GM21529 (cell line): ENCODE data around the gene DLGAP1.

Experiments
- ATAC-seq: cut with Tn5 transposase; IDR thresholded peaks from one replicate; pipeline ENCODE4 v1.9.1; 2021; ENCODE audit not compliant: unreplicated experiment

The DLGAP1 gene

DNA sequence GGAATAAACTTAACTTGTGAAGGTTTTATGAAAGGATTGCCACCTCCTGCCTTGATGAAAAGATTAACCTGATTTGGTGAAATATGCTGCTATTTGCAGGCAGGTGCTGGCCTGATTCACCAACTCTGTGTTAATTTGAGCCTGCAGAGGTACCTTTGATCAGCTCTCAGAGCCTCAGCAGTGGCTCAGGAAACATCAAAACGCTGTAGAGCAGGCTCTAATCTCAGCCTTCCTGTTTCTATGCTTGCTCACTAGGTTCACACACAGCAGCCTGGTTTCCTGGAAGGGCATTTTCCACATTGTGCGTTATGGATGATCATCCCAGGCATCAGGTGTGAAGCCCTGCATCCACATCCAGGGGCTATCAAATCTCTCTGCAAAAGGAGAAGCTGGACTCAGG, 988.2 kb downstream of the DLGAP1 start:
- no peak for ATAC-seq

DNA sequence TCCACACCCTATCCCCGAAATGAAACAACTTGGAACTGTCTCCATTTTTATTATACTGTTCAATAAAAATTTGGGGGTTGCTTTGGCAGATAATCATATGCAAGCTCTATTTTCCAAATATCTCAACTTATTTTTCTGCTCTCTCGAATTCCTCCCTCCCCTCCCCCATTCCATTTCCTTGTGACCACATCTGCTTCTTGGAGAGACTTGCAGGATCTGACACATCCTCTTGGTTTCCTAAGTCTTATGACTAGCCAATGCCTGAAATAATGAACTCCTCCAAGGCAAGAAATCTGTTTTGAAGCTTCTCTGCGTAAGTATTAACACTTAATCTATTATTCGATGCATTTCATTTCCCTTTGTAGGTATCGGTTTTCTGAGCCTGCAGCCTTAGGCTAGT, 989.1 kb downstream of the DLGAP1 start:
- ATAC-seq: no peak

DNA sequence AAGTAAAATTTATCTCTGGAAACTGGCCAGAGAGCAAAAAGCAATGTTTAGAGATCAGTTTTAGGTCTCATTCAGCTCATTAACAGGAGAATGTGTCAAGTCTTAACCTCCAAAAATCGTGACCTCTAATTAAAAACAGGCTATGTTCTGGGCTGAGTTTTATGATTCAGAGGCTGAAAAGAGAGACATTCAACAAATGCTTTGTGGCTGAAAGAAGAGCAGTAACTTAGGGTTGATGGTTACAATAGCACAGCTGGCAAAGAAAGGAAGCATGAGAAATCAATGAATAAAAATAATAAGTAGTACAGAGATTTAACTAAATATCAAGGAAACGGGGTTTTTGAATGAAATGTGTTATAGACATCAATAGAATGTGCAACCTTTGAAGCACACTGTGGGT, 992.1 kb downstream of the DLGAP1 start:
- no peak for ATAC-seq

DNA sequence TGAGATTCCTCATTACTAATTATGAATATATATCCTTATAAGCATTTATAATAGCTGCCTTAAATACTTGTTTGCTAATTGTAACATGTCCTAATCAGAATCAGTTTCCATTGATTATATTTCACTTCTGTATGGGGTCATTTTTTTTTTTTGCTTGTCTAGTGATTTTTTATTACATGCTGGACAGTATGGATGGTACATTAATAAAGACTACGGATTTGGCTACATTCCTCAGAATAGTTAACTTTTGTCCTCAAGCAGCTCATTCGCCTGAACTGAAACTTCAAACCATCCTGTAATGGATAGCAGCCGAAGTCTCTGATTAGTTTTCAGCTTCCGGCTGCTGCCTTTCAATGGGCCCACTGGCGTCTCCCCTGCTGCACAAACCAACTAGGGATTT, 993.4 kb downstream of the DLGAP1 start:
- ATAC-seq: no peak

DNA sequence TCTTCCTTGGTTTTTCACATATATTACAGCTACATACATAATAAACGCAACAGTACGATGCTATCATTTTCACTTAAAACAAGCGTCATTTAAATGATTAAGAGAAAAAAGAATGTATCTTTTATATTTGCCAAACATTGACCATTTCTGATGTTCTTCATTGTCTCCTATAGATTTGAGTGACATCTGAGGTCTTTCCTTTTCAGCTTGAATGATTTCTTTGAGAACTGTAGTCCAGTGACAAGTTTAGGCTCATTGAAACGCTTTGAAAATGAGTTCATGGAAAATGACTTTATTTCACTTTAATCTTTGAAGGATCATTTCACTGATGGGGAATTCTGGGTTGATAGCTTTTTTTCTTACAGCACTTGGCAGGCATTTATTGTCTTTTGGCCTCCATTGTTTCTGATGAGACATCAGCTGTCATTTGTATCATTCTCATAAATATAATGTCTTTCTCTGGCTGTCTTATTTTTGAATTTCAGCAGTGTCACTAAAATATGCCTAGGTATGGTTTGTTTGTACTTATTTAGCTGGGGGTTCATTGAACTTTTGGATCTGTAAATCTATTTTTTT, 994.2 kb downstream of the DLGAP1 start:
- ATAC-seq: no peak

DNA sequence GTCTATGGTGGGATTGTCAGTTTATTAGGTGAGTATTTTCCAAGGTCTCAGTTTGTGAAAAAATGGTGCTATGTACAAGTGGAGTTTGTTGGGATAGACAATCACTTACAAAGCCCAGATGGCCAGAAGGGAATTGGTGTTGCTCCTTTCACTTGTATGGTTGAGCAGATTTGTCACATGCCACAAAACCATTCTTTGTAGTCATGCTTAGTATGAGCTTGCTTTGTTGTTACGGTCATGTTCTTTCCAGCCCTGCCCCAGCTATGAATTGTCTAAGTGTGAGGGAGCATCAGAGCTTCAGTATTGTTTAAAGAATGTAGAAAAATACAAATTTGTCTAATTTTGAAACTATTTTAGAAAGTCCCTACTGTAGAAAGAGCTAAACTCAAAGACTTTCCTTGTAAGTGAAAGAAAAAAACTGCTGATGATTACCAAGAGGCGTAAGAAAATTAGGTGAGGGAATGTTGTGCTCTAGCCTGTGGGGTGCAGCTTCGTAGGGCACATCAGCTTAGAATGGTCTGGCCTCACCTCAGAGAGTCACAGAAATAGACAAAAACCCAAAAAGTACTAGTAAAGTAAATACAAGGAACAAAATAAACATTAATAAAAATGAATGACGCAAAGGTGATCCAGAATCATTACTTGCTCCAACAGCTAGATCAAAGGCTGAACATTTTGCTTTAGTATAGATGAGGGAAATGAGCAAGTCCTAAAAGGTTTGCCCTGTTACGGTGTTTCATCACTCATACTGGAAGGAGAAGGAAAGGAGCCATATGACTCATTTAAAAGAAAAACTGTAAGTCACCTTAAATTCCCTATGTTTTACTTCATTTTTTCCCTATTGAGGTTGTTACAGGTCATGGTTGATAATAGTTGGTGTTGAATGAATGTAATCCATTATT, 995.9 kb downstream of the DLGAP1 start:
- ATAC-seq: no peak

DNA sequence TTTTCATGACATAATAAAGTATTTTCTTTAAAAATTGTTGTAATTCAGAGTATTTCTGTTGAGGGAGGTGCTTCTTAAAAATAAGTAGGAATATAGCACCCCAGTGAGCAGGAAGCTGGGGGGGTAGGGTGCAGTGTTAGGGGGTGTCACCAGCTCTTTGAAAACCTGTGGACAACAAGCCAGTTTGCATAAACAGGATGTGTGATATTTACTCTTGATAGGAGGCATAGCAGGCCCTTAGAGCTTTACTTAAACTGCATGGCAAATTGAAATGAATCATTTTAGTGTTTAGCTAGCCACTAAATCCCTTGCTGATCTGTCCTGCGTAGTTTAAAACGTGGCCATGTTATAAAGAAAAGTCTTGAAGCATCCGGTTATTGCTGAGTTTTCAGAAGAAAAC, 996.7 kb downstream of the DLGAP1 start:
- no peak for ATAC-seq

DNA sequence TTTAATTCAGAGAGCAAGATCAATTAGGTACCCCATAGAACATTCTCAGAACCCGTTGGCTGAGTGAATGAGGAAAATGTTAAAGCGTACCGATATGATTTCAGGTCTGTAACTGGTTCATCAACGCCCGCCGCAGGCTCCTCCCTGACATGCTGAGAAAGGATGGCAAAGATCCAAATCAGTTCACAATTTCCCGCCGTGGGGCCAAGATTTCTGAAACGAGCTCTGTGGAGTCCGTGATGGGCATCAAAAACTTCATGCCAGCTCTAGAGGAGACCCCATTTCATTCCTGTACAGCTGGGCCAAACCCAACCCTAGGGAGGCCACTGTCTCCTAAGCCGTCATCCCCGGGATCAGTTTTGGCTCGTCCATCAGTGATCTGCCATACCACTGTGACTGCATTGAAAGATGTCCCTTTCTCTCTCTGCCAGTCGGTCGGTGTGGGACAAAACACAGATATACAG, 997.8 kb downstream of the DLGAP1 start:
- ATAC-seq: no peak

DNA sequence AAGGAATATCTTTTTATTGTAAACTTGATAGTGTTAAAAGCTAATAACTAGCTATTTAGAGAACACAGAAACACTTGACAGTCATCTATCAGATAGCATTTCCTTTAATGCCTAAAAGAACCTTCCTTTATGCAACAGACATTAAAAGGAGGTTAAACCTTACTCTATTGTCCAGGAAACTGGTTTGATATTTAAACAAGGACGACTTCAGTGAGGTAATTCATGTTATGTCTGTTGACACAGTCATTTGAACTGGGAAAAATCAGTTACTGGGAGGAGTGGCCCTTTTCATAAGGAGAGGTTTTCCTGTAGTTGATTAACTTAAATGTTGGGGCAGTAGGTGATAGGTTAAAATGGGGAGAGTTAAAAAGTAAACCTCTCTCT, 998.4 kb downstream of the DLGAP1 start:
- no peak for ATAC-seq

DNA sequence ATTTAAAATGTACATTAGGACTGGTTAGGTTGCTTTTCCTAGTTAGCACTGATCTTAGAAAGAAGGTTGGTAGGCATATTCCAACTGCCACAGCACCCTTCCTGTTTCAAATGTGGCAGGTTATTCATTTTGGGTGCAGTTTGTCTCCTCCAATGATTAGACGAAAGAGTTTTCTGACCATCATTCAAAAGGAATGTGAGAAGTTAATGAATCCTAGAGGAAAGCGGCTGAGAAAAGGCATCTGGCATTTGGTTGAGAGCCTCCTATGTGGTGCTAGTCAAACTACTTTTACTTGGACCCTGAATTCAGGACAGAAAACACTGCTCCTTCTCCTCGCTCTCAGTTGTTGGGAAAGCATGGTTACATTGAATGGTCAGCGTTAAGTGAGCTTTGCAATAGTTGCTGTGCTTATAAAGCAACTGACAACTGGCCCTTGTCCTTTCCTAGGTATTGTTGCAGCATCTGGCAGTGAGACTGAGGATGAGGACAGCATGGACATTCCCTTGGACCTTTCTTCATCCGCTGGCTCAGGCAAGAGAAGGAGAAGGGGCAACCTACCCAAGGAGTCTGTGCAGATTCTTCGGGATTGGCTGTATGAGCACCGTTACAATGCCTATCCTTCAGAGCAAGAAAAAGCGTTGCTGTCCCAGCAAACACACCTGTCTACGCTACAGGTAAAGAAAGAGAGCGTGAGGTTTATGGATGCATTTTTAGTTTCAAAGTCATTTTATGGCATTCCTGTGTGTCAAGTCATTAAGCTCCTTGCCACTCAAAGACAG, 999.0 kb downstream of the DLGAP1 start:
- no peak for ATAC-seq

DNA sequence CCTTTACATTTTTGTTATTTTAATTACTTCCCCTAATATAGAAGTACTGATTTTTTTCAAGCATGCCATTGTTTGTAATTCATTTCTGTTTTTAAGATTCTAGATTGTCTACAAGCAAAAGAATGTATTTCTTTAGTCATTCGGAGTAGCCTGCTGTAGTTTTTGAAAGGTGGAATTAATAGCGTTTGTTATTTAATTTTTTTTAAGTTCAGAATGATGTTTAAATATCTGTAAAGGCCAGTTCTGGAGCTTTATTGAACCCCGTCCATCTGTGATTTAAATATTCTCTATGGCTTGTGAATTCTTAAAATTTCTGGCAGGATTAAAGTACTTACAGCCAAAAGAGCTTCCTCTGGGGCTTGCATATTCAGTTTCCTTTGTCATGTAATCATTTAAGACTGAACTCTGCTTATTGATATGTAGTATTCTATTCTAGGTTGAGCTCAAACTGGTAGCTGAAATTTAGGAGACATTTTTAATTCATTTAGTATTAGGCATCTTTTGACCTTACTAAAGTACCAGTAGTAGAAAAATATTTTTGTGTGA, 999.9 kb downstream of the DLGAP1 start:
- no peak for ATAC-seq

DNA sequence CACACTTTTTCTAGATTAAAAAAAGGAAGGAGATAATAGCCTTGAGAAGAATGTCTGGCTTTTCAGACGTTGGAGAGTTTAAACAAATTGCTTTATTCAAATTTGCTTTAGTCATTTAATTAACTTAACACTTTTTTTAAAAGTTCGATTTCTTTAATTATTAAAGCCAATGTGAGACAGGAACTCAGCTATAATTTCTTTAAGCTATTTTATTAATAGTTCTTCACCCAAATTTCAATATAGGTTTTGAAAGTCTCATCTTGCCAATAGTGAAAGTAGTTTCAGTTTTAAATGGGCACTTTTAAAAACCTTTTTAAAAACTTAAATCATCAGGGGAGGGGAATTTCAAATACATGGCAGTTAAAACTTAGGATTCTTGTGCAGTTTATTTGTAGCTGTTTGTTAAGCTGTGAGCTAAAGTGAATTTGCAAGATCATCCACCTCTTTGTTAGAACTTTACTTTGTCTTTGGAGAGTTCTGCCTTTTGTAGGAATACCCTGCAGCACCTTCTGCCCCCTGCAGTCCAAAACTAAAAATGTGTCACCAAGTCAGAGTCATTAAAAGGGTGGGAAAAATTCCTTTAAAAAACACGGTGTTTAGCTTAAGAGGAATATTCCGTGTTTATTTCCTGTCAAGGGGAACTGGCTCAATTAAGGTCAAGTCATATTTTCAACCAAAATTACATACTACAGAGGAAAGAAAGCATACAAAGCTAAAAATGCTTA, 1000.6 kb downstream of the DLGAP1 start:
- no peak for ATAC-seq

DNA sequence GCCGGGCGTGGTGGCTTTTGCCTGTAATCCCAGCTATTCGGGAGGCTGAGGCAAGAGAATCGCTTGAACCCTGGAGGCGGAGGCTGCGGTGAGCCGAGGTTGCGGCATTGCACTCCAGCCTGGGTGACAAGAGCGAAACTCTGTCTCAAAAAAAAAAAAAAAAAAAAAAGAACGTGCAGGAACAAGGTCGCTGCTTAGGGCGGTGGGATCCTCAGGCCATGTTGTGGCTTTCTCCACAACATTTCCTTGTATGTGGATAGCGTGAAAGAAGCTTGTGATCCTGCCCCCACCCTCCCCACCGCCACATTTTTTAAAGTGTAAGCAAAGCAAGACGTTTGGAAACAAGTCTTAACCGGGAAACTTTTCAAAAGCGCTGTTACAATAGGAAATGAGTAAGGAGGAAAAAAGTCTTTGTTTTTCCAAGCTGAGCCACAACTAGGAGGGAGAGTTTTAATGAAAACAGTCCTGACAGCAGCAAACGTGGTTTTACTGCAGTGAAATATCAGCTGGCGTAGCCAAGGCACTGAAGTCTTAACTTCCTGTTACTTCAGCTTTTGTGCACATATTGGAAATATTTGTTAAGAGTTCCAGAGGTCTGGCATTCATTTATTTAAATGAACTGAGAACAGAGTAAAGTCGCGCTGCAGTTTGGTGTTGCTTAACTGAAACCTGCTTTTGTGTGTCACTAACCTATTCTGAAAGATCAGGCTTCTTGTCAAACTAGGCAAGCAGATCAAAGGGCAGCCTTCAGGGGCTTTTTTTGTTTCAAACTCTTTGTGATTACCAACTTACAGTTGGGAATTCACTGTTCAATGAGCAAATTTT, 1001.4 kb downstream of the DLGAP1 start:
- no peak for ATAC-seq

DNA sequence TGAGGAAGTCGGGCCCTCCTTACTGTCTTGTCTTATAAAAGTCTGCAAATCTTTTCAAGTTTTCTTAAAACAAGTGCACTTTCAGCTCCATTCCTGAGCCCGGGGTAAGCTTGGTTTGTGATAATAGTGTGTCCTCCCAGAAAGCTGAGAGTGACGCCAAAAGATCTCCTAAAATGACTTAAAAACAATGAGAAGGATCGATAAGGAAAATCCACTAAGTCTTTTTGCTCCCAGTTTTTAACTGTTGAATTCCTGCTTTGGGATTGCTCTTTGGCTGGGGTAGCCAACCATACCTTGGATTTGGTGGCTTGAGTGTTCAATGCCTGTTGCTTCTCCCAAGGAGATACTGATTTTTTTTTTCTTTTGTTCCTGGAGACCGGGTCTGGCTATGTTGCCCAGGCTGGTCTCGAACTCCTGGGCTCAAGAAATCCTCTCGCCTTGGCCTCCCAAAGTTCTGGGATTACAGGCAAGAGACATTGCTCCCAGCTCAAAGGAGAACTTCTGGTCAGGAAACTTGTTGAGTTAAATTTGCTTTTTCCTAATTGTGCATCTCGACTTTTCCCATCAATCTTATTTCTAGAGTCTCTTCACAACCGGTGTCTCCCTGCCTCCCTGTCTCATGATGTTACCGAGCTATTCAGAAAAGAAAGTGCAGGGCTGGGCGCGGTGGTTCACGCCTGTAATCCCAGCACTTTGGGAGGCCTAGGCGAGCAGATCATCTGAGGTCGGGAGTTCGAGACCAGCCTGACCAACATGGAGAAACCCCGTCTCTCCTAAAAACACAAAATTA, 1002.2 kb downstream of the DLGAP1 start:
- ATAC-seq: no peak

DNA sequence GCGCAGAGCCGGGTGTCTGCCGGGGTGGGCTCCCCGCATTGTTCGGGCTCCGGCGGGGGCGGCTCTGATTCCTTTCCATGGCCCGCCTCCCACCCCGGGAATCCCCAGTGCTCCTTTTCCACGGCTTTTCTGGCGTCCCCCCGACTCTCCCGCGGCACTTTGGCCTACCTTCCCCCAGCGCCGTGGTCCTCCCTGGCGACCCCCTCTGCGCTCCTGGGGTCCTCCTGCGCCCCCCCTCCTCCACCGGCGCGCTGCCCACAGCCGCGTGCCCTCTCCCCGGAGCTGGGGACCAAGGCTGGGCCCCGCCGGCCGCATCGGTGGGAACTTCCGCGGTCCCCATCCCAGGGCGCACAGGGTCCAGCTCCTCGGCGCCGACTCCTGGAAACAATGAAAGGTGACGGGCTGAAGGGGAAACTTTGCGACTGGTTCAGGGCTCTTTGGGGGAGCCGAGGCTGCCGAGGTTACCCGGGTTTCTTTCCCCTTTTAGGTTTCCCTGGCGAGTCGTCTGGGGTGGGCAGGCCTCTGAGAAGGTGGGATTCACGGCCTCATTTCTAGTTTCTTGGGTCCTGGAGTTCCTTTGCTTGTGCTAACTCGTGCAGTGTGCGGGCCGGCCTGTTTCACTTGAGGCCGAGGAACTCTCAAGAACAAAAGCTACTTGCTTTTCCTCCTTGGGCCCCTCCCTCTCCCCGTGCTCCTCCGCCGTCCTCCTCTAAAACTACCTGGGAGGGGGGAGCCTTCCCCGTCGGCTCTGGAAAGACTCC, 1002.9 kb downstream of the DLGAP1 start:
- ATAC-seq: no peak

DNA sequence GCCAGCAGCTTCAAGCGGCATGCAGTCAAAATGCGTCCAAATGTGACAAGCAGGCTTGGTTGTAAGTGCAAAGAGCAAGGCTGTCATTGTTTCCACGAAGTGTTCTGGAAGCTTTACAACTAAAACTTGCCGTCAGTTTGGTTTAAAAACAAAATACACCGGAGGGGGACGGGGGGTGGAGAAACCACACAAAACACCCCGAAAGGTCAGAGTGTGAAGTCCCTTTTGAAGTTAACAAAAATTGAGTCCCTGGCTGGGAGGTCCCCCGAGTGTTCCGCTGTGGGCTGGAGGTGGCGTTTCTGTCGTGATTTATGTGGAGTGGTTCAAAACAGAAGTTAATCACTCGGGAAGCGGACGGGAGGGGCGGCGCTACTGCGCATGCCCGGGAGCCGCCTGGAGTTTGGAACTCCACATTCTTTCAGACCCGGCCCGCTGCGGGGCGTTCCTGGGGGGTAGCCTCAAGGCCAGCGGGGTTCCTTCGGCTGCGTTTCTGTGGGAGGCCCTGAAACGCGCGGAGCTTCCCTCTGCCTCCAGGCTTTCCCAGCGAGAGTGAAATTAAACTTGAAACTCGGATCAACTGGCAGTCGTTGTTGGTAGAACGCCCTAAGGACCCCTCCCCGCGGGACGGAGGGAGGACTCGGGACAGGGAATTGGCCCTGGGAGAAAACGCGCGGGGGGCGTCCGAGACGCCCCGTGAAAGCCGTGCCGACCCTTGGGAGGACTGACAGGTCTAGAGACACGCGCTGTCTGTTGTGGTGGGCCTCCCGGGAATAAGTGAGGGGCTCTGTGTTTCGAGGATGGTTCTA, 1003.7 kb downstream of the DLGAP1 start:
- no peak for ATAC-seq

DNA sequence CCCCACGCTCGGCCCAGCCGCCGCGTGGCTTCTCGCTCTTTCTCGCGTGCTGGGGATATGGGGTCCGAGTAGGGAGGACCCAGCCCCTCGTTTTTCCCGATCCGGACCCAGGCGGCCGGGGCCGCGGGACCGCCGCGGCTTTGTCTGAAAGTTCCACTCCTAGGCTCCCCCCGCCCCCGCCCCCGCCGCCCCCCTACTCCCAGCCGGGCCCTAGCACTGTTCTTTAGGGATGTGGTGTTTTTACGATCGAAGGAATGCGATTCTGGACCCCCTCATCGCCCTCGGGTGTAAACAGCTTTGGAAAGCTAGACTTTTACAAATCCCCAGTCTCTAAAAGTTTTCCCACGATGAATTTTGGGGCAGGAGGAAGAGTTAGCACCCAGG, 1004.3 kb downstream of the DLGAP1 start:
- no peak for ATAC-seq
